AG10803 (cell line): Measurements from ENCODE around the gene CLN5.
"Not testable (repeated sequence)": the region's sequence is repeated elsewhere in the genome, so short reads cannot be mapped to it uniquely, and the experiment has no call there.

Experiments used
- DNase-seq: peaks from one replicate; pipeline ENCODE4 v3.0.0; 2010; ENCODE audit warnings: low read depth
- H3K4me3 ChIP-seq: 2 replicates; pipeline ENCODE4 v1.5.1; 2011; ENCODE audit warnings: mild to moderate bottlenecking, low read length, control low read depth
- CTCF ChIP-seq: conservative IDR thresholded peaks from 2 replicates; pipeline ENCODE4 v1.5.1; 2011; ENCODE audit warnings: mild to moderate bottlenecking, low read length, control low read depth, inconsistent platforms

The CLN5 gene

GRCh38 chr13:77002590-77003190 is 10.8 kb downstream of the CLN5 start:
- DNase-seq = peak; percentile 43
- H3K4me3 ChIP-seq = no peak overlapping the region
- TF ChIP-seq CTCF = peak; percentile 81

DNA sequence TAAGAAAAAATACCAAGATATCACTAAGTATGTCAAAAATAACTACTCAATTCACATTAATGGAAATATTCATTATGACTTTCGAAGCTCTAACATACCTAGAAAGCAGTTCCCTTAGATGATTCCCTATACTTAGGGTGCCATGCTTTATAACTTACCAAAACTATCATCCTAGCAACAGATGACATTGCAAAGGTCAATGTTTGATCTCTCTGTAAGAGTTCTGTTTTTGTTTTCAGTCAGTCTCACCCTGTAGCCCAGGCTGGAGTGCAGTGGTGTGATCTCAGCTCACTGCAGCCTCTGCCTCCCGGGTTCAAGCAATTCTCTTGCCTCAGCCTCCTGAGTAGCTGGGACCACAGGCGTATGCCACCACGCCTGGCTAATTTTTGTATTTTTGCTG is 16.5 kb downstream of the CLN5 start:
- H3K4me3 ChIP-seq, DNase-seq: not testable (repeated sequence)

DNA sequence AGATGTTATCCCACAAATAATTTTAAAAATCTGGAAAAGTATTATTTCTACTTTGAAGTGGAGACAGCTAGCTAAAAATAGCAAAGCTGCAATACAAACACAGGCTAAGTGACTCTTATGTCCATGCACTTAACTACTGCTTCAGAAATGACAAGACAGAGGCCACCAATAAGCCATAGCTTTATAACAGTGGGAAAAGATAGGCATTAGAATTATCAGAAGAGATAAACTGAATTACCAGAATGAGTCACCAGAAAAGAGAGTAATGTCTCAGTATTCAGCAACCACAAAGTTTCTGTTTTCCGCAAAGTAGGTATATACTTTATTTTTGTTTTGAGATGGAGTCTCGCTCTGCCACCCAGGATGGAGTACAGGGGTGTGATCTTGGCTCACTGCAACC is 17.1 kb downstream of the CLN5 start:
- no peak overlapping the region for H3K4me3 ChIP-seq
- no peak for TF ChIP-seq CTCF
- DNase-seq = no peak

GRCh38 chr13:77009719-77010118 is 17.8 kb downstream of the CLN5 start:
- H3K4me3 ChIP-seq, DNase-seq: not testable (repeated sequence)

- TF ChIP-seq CTCF = no peak
- no peak for DNase-seq
- H3K4me3 ChIP-seq = no peak overlapping the region
Measured at GRCh38 chr13:77013853-77014542, 22.1 kb downstream of the CLN5 start.

DNA sequence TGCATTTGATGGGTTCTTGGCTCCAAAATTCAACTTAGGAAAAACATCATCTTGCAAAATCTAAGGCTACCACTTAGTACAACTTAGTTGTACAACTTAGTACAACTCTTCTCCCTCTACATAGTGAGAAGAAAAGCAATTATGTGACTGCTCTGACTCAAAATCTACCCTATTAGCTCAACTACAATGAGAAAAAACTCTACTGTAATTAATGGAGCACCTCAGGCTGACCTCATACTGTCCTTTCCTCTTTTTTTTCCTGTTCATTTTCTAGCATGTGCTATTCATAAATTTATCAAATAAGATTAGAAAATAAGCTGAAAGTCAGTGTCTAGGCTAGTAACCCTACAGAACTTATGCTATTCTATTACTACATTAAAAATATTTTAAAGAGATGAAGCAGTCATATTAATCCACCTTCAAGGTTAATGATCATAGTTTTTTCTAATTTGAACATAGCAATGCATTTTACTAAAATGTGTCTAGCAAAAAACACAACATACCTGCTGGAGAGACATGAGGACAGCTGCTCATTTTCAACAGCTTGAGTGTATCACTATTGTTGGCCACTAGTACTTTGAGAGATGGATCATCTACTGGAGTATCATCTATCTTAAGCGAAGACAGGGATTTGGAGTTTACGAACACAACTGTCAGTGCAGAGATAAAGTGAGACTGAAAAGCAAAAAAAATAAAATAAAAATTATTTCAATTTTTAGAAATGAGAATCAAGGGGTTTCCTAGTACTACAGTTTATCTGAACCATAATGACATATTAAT is 23.2 kb downstream of the CLN5 start:
- TF ChIP-seq CTCF = no peak
- H3K4me3 ChIP-seq = no peak overlapping the region
- DNase-seq = no peak

DNA sequence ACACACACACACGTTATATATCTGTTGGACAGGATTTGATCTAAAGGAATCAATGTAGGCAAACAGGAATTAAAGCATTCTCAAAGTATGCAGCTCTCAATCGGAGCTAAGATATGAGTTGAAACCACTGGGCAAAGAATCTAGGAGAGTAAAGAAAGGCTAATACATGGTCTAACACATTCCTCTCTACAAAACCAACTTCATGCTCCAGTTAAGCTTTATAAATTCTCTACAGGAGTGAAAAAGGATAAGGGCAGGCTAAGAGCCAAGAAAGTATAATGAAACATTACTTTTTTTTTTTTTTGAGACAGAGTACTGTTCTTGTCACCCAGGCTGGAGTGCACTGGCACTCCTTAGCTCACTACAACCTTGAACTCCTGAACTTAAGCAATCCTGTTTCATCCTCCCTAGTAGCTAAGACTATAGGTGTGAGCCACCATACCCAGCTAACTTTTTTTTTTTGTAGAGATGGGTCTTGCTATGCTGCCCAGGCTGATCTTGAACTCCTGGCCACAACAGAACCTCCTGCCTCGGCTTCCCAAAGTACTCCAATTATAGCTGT is 24.5 kb downstream of the CLN5 start:
- no peak for TF ChIP-seq CTCF

More for the DNA sequence above, 24.5 kb downstream of the CLN5 start:
- no peak for DNase-seq
- no peak overlapping the region for H3K4me3 ChIP-seq
